HG02642 (cell line): Measurements from ENCODE around the gene RAB37.

Experiments
- ATAC-seq: cut with Tn5 transposase; IDR thresholded peaks from one replicate; pipeline ENCODE4 v1.9.1; 2021; ENCODE audit warnings: mild to moderate bottlenecking; ENCODE audit not compliant: unreplicated experiment, poor library complexity

RAB37 gene

DNA sequence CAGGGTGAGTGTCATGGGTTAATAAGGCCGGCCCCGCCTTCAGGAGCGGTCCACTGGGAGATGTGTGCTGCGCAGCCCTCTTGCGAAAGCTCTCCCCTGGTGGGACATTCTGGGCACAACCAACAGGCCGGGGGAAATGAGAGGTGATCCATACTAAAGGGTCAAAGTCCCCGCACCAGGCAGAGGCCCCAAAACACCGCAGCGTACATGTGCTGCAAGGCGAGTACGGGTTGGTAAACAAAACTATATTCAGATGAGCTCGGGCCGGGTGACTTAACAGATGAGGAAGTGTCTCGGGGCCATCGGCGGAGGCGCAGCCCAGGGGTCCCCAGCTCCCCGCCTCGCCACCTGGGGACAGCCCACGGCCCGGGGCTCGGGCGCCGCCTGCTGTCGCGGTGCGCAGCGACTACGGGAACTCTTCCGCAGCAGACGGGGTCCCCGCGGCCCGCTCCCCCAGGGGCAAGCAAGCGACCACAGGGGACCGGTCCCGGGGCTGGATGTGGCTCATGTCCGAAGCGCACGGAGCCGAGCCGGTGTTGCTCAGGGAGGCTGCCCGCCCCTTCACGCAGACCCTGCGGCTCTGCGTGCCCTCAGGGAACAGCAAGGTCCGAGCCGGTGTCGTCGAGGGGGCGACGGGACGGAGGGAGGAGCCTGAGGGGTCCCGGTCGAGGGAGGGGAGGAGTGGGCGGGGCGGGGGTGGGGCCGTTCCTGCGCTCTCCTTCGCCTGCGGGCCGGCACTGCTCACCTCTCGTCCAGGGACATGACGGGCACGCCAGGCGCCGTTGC, at the start of gene RAB37:
Gene RAB37 (plus strand): TSS at position 744 of the 786 bp plus-strand sequence. CDS start 17 bp downstream, at position 761.
- ATAC-seq: no peak

- ATAC-seq: no peak
Measured at GRCh38 chr17:74687886-74688285, 49.2 kb upstream of the RAB37 start.

- no peak for ATAC-seq
Measured at GRCh38 chr17:74690409-74690825, 46.6 kb upstream of the RAB37 start.

- ATAC-seq: no peak
Measured at GRCh38 chr17:74691151-74691550, 45.9 kb upstream of the RAB37 start.

DNA sequence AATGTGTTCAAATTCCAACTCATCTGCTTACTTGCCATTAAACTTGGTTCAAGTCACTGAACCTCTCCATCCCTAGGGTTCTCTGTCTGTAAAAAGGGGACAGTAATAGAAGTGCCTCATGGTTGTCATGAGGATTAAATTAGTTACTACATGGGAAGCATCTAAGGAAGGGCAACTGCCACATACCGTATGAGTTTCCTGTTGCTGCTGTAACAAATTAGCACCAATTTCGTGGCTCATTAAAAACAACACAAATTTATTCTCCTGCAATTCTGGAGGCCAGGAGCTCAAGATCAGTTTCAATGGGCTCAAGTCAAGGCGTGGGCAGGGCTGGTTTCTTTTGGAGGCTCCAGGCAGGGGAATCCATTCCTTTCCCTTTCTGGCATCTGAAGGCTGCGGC, 43.0 kb upstream of the RAB37 start:
- no peak for ATAC-seq

GRCh38 chr17:74695629-74696028, 41.4 kb upstream of the RAB37 start:
- no peak for ATAC-seq

DNA sequence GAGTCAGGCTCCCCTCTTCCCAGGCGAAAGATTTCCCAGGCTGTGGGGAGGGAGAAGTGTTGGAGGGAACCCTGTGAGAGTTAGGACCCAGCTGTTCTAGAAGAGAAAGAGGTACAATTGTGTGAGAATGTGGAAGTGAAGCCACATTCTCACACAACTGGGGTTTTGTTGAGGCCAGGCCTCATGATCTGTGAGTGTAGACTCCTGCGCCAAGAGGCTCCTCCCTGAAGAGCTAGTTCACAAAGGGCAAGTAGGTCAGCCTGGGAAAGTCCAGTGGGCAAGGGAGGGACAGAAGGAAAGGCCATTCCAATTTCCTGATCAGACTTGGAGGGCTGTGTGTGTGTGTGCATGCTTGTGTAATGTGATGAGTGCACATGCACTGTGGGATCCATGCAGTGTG, 39.5 kb upstream of the RAB37 start:
- ATAC-seq: no peak

GRCh38 chr17:74698069-74698468, 39.0 kb upstream of the RAB37 start:
- ATAC-seq: no peak

GRCh38 chr17:74699236-74699635, 37.8 kb upstream of the RAB37 start:
- ATAC-seq: no peak

- ATAC-seq: no peak
Measured at GRCh38 chr17:74702116-74702871, 34.8 kb upstream of the RAB37 start.

GRCh38 chr17:74703311-74703710, 33.7 kb upstream of the RAB37 start:
- no peak for ATAC-seq

DNA sequence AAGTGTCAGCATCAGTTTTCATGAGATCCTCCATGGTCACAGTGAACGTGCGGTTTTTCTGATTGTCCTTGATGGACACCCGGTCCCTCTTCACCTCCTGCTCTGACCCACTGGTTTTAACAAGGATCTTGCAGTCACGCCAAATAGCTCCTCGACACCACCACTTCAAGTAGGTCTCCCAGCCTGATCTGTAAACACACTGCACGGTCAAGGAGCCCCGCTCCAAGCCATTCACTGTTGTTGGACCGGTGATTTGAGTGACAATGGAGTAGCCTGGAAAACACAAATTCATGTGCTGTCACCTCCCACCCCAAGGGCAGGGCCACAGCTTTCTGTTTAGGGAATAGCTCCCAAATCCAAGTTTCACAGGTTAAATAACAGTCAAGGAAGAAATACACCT, 32.5 kb upstream of the RAB37 start:
- no peak for ATAC-seq

GRCh38 chr17:74711058-74711824, 25.8 kb upstream of the RAB37 start:
- ATAC-seq: no peak

DNA sequence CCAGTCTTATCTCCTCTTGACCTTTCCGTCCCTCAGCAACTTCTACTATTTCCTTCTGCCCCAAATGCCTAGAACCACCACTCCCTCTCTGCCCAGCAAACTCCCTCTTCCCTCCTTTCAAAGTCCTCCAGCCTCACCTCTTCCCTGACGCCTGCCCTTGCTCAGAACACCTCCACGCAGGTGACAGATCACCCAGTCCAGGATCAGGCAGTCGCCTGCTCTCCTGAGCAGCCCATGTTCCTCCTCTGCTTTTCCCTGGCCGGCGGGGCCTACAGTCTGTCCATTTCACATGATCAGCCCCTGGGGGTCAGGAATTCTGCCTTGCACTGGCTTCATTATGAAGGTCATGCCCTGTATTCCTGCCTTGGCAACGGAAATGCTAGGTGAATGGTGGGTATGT, 24.8 kb upstream of the RAB37 start:
- ATAC-seq: no peak

DNA sequence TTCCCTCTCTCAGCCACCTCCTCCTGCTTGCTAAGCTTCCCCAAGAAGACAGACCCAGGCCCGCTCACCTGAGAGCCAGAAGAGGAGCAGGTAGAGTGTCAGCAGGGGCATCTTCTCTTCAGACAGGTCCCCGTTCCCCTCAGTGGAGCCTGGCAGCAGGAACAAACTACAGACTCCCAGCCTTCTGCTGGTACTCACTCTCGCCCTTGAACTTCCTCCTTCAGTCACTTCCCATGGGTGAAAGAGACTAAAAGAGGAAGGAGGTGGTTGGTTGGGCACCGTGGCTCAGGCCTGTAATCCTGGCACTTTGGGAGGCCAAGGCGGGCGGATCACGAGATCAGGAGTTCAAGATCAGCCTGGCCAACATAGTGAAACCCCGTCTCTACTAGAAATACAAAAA, 24.3 kb upstream of the RAB37 start, which contains the start of gene CD300LF:
Gene CD300LF (minus strand): TSS at position 168 of the 400 bp plus-strand sequence. CDS start 57 bp downstream, at position 111.
- no peak for ATAC-seq

GRCh38 chr17:74713171-74713755, 23.8 kb upstream of the RAB37 start:
- ATAC-seq: no peak

DNA sequence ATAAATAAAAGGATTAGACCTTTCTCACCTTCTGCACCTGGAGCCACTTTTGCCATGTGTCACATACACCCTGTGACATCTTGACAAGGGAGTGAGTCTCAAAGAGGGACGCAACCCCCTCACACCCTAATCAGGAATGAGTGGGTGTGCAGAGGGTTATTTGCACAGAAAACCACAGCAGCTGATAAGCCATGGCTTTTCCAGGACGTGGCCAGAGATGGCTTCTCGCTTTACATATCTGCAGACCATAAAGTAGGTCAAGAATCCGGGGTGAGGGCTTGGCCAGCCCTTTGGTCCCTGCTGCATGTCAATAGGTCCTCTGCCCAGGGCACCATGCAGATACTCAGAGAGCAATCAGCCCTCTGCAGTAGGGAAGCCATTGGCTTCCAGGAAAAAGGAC, 21.9 kb upstream of the RAB37 start:
- no peak for ATAC-seq

DNA sequence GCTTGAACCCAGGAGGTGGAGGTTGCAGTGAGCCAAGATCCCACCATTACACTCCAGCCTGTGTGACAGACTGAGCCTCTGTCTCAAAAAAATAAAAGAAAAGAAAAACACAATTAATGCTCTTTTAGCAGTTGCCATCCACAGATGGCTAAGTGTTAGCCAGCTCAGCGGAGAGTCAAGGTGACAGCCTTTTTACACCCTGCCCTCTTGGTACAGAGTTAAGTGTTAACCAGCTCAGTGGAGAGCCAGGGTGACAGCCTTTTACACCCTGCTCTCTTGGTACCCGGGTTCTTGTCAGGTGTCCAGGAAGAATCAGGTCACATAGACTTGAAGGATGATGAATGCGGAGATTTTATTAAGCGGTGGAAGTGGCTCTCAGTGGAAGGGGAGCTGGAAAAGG, 16.6 kb upstream of the RAB37 start:
- ATAC-seq: no peak

DNA sequence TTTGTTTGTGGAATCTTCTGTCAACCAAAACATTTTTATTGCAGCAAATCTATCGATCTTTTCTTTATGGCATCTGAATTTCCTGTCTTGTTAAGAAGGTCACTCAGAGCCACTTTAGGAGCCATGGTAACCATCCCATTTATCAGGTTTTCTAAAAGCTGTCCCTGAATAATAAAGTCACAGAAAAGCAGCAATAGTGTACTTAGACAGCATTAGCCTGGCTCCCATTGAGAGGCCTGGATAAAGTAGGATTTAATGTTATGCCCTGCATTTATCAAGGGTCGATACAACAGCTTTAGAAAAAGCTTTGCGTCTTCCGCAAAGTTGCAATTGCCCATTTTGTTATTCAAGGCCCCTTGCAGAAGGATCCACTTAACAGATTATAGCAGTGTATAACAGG, 14.3 kb upstream of the RAB37 start:
- ATAC-seq: no peak

- ATAC-seq: no peak
Measured at GRCh38 chr17:74723891-74724290, 13.2 kb upstream of the RAB37 start.
